Measurements from ENCODE around the gene PLXNB2.

DNA sequence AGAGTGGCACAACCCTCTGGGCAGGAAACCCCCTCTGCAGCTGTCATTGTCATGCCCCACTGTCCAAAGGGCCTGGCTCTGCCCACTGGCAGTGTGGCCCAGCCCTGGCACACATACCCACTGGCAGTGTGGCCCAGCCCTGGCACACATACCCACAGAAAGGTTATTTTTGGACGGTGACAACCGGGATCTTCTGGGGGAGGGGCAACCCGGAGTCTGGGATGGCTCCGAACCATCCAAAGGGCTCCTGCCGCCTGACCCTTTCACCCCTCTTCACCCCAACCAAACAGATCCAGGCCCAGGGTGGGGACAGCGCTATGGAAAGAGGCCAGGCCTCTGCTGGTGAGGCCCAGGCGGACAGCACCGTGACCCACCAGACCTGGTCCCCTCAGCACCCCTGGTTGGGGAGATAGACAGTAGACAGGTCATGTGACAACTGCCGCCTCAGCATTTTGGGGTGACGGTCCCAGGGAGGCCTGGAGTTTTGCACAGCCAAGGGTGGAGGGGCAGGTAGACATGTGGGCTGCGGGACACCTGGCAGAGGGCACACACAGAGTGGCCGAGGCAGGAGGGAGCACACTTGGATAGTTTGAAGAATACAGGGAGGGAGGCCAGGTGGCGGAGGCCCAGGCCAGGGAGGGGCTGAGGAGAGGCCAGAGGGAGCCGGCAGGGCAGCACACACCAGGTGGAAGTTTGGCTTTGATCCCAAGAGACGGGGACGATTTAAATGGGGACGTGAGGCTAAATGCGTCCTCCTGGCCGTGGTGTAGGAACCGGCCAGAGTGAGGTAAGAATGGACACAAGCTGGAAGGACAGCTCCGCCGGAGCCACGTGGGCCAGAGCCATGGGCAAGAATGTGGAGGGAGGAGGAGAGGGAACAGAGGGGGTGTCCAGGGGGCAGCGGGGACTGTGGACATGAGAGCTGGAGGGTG is 48.8 kb downstream of the PLXNB2 start:
- TF ChIP-seq, protein P1, sequence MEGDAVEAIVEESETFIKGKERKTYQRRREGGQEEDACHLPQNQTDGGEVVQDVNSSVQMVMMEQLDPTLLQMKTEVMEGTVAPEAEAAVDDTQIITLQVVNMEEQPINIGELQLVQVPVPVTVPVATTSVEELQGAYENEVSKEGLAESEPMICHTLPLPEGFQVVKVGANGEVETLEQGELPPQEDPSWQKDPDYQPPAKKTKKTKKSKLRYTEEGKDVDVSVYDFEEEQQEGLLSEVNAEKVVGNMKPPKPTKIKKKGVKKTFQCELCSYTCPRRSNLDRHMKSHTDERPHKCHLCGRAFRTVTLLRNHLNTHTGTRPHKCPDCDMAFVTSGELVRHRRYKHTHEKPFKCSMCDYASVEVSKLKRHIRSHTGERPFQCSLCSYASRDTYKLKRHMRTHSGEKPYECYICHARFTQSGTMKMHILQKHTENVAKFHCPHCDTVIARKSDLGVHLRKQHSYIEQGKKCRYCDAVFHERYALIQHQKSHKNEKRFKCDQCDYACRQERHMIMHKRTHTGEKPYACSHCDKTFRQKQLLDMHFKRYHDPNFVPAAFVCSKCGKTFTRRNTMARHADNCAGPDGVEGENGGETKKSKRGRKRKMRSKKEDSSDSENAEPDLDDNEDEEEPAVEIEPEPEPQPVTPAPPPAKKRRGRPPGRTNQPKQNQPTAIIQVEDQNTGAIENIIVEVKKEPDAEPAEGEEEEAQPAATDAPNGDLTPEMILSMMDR (IDR thresholded peaks at IDR 0.05) = no peak
- TF ChIP-seq POLR2AphosphoS5 (IDR thresholded peaks at IDR 0.05) (no peak), EP300 (IDR thresholded peaks at IDR 0.05) (no peak)

Measured in gastroesophageal sphincter (tissue), 3 donors.